IPS-18a (cell line): ENCODE data around the gene RPL19.
A peak's percentile ranks its signal among the peaks of the same experiment; 100 is the strongest.
"Not testable (repeated sequence)": the region's sequence is repeated elsewhere in the genome, so short reads cannot be mapped to it uniquely, and the experiment has no call there.

Source experiments
- H3K27ac ChIP-seq: one replicate; pipeline ENCODE4 v1.5.1; 2013; ENCODE audit warnings: low read length
- H3K27me3 ChIP-seq: one replicate; pipeline ENCODE4 v1.6.1; 2013; ENCODE audit warnings: mild to moderate bottlenecking, low read length; ENCODE audit not compliant: control insufficient read depth, insufficient read depth
- H3K36me3 ChIP-seq: one replicate; pipeline ENCODE4 v1.6.1; 2013; ENCODE audit warnings: low read depth, low read length; ENCODE audit not compliant: control insufficient read depth
- H3K4me1 ChIP-seq: one replicate; pipeline ENCODE4 v1.6.1; 2013; ENCODE audit warnings: low read depth, low read length; ENCODE audit not compliant: control insufficient read depth
- H3K4me3 ChIP-seq: one replicate; pipeline ENCODE4 v1.5.1; 2013; ENCODE audit warnings: low read length
- H3K9ac ChIP-seq: one replicate; pipeline ENCODE4 v1.6.1; 2013; ENCODE audit warnings: mild to moderate bottlenecking, low read length, moderate library complexity
- H3K9me3 ChIP-seq: one replicate; pipeline ENCODE4 v1.6.1; 2013; ENCODE audit warnings: low read depth, low read length; ENCODE audit not compliant: control insufficient read depth

Gene RPL19

GRCh38 chr17:39165178-39165840, 34.8 kb upstream of the RPL19 start:
- H3K9ac ChIP-seq: peak overlapping the region; percentile 18
- peaks cover 34% of the 10 kb centered on the region for H3K27me3 ChIP-seq
- no peak overlapping the region for H3K27ac ChIP-seq
- no peaks in the 10 kb centered on the region for H3K4me1 ChIP-seq
- no peaks in the 10 kb centered on the region for H3K36me3 ChIP-seq
- peak overlapping the region; percentile 74 for H3K4me3 ChIP-seq
- no peaks in the 10 kb centered on the region for H3K9me3 ChIP-seq

GRCh38 chr17:39165841-39166349, 34.2 kb upstream of the RPL19 start, which contains the start of gene ARL5C:
Gene ARL5C, minus strand, starts transcription at chr17:39166161. Its CDS starts 401 bp downstream, at chr17:39165760.
- Histone ChIP-seq H3K27me3 (peaks cover 34% of the 10 kb centered on the region), H3K4me1 (no peaks in the 10 kb centered on the region), H3K36me3 (no peaks in the 10 kb centered on the region), H3K27ac (no peak within 1 kb of the TSS), H3K9ac (peak within 1 kb of the TSS; percentile 18), H3K4me3 (peak within 1 kb of the TSS; percentile 74), H3K9me3 (no peaks in the 10 kb centered on the region)

- Histone ChIP-seq H3K9me3 (no peaks in the 10 kb centered on the region), H3K27me3 (peaks cover 34% of the 10 kb centered on the region), H3K4me3 (no peak overlapping the region), H3K4me1 (no peaks in the 10 kb centered on the region), H3K36me3 (no peaks in the 10 kb centered on the region), H3K27ac (no peak overlapping the region), H3K9ac (no peak overlapping the region)
Measured at GRCh38 chr17:39166437-39167335, 33.4 kb upstream of the RPL19 start.

GRCh38 chr17:39167476-39167875, 32.6 kb upstream of the RPL19 start:
- Histone ChIP-seq H3K9ac (no peak overlapping the region), H3K36me3 (no peaks in the 10 kb centered on the region), H3K4me1 (no peaks in the 10 kb centered on the region), H3K4me3 (no peak overlapping the region), H3K9me3 (no peaks in the 10 kb centered on the region), H3K27ac (no peak overlapping the region), H3K27me3 (peaks cover 34% of the 10 kb centered on the region)

DNA sequence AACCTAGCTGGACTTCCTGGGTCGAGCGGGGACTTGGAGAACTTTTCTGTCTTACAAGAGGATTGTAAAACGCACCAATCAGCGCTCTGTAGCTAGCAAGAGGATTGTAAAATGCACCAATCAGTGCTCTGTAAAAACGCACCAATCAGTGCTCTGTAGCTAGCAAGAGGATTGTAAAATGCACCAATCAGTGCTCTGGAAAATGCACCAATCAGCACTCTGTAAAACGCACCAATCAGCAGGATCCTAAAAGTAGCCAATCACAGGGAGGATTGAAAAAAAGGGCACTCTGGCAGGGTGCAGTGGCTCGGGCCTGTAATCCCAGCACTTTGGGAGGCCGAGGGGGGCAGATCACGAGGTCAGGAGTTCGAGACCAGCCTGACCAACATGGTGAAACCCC, 31.6 kb upstream of the RPL19 start:
- not testable (repeated sequence) for H3K27ac ChIP-seq, H3K4me1 ChIP-seq, H3K4me3 ChIP-seq, H3K9me3 ChIP-seq, H3K9ac ChIP-seq, H3K36me3 ChIP-seq
- peaks cover 34% of the 10 kb centered on the region for H3K27me3 ChIP-seq

DNA sequence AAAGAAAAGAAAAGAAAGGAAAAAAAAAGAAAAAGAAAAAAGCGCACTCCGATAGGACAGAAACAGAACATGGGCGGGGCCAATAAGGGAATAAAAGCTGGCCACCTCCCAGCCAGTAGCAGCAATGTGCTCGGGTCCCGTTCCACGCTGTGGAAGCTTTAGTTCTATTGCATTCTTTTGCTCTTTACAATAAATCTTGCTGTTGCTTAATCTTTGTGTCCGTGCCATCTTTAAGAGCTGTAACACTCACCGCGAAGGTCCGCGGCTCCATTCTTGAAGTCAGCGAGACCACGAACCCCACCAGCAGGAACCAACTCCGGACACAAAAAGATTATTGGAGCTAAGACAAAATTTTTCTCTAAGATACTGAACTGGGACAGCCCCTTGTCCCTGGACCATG, 31.0 kb upstream of the RPL19 start:
- Histone ChIP-seq H3K27ac (no peak overlapping the region), H3K27me3 (peaks cover 34% of the 10 kb centered on the region), H3K36me3 (no peaks in the 10 kb centered on the region), H3K9ac (no peak overlapping the region), H3K4me3 (no peak overlapping the region), H3K4me1 (no peaks in the 10 kb centered on the region), H3K9me3 (no peaks in the 10 kb centered on the region)

GRCh38 chr17:39169518-39169917, 30.6 kb upstream of the RPL19 start:
- Histone ChIP-seq H3K9me3 (no peaks in the 10 kb centered on the region), H3K27me3 (peaks cover 34% of the 10 kb centered on the region), H3K9ac (no peak overlapping the region), H3K36me3 (no peaks in the 10 kb centered on the region), H3K4me1 (no peaks in the 10 kb centered on the region), H3K27ac (no peak overlapping the region), H3K4me3 (no peak overlapping the region)

- Histone ChIP-seq H3K9ac (no peak overlapping the region), H3K36me3 (no peaks in the 10 kb centered on the region), H3K4me1 (peaks cover 1% of the 10 kb centered on the region), H3K4me3 (no peak overlapping the region), H3K27ac (no peak overlapping the region), H3K27me3 (peaks cover 31% of the 10 kb centered on the region), H3K9me3 (no peaks in the 10 kb centered on the region)
Measured at GRCh38 chr17:39170109-39170508, 30.0 kb upstream of the RPL19 start.

GRCh38 chr17:39170558-39170957, 29.5 kb upstream of the RPL19 start:
- Histone ChIP-seq H3K4me3 (no peak overlapping the region), H3K9ac (no peak overlapping the region), H3K27ac (no peak overlapping the region), H3K4me1 (peaks cover 4% of the 10 kb centered on the region), H3K27me3 (peaks cover 26% of the 10 kb centered on the region), H3K36me3 (no peaks in the 10 kb centered on the region), H3K9me3 (no peaks in the 10 kb centered on the region)

GRCh38 chr17:39171933-39172332, 28.1 kb upstream of the RPL19 start:
- Histone ChIP-seq H3K27ac (no peak overlapping the region), H3K9me3 (no peaks in the 10 kb centered on the region), H3K4me1 (peaks cover 4% of the 10 kb centered on the region), H3K27me3 (peaks cover 12% of the 10 kb centered on the region), H3K9ac (no peak overlapping the region), H3K36me3 (no peaks in the 10 kb centered on the region), H3K4me3 (no peak overlapping the region)

DNA sequence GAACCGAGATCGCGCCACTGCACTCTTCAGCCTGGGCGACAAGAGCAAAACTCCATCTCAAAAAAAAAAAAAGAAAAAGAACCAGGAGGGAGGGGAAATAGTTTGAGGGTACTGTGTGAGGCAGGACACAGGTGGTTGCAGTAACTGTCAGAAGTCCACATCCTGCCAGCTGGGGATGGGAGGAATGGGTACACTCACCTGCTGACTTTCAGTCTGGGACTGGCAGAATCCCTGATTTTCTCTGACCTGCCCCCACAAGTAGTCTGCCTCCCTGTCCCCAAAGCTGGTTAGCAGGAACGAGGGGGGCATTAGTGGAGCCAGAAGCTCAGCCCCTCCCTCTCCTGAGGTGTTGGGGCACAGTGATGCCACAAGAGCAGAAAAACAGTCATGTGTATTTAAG, 27.0 kb upstream of the RPL19 start:
- H3K9ac ChIP-seq: no peak overlapping the region
- no peaks in the 10 kb centered on the region for H3K36me3 ChIP-seq
- H3K4me3 ChIP-seq: no peak overlapping the region
- H3K4me1 ChIP-seq: peaks cover 4% of the 10 kb centered on the region
- H3K27ac ChIP-seq: no peak overlapping the region
- peaks cover 5% of the 10 kb centered on the region for H3K27me3 ChIP-seq
- H3K9me3 ChIP-seq: no peaks in the 10 kb centered on the region
